K562 (cell line): ENCODE data around the gene PSMC4. TPM values are rescaled to one million over a fixed set of nuclear protein-coding genes. Genes with fewer than 3 reads are reported as not detected.

ENCODE experiments used
- ATAC-seq: fragments of 200-7000 bp; cut with Tn5 transposase; 3 replicates; pipeline ENCODE4 v1.9.1; 2020; ENCODE audit warnings: moderate library complexity
- BruUV-seq: library from RNA; stranded (reverse); fragments of 400-500 nt; replicated peaks from 2 replicates; lab custom pipeline; 2021; lab: Mats Ljungman, UMichigan
- CTCF ChIA-PET: fragments of 300-600 bp; formaldehyde crosslinking; extraction: SDS; loops from one replicate; lab custom pipeline; 2021; ENCODE audit warnings: low intra/inter-chr PET ratio; lab: Yijun Ruan, JAX
- POLR2A ChIA-PET: fragments of 300-600, 350-650 bp; sonication (Branson Sonifier 250); formaldehyde crosslinking; extraction: SDS; loops from one replicate; lab custom pipeline; 2021; ENCODE audit warnings: antibody characterized with exemption, inconsistent platforms; lab: Yijun Ruan, JAX
- DNase-seq, 4 experiments: peaks; one replicate each; pipeline versions ENCODE4 v3.0.0 to v3.0.0-alpha.2; 2011 to 2018; ENCODE audit warnings: low spot score in 3 of 4, mixed read lengths in 3 of 4; ENCODE audit errors: extremely low read depth in 1 of 4
- FAIRE-seq: peaks from 2 replicates; lab custom pipeline; 2011; peaks lifted over from hg19 to GRCh38; lab: Jason Lieb, UNC
- H2AFZ ChIP-seq: 2 replicates; pipeline ENCODE4 v1.6.0; 2011; ENCODE audit warnings: low read depth, low read length, control low read depth, inconsistent platforms
- H3K27ac ChIP-seq: fragments of 200-600 bp; 3 replicates; pipeline ENCODE4 v1.8.0; 2011; ENCODE audit warnings: low read depth, mild to moderate bottlenecking, control low read depth, inconsistent platforms, low read length, moderate library complexity, mixed read lengths; ENCODE audit errors: extremely low read depth
- H3K27me3 ChIP-seq, 2 experiments: fragments of 300-600 bp in 1 of 2; 2 replicates in 1 of 2; 3 replicates in 1 of 2; pipeline versions ENCODE4 v1.6.0 to v1.8.0; 2011; ENCODE audit warnings: inconsistent platforms in 2 of 2, low read length in 2 of 2, mild to moderate bottlenecking in 1 of 2, mixed read lengths in 1 of 2, moderate library complexity in 1 of 2; ENCODE audit not compliant: control insufficient read depth in 2 of 2, insufficient read depth in 2 of 2
- H3K36me3 ChIP-seq: fragments of 300-600 bp; 3 replicates; pipeline ENCODE4 v1.8.0; 2011; ENCODE audit warnings: mild to moderate bottlenecking, low read length, inconsistent platforms; ENCODE audit not compliant: control insufficient read depth, insufficient read depth
- H3K4me1 ChIP-seq, 2 experiments: fragments of 200-600 bp in 1 of 2; replicated peaks in 1 of 2; 2 replicates in 1 of 2; 3 replicates in 1 of 2; pipeline versions ENCODE4 v1.5.1 to v1.8.0; 2011; ENCODE audit warnings: inconsistent platforms in 2 of 2, low read length in 2 of 2, mild to moderate bottlenecking in 1 of 2, mixed read lengths in 1 of 2, moderate library complexity in 1 of 2; ENCODE audit not compliant: control insufficient read depth in 2 of 2, insufficient read depth in 2 of 2
- H3K4me2 ChIP-seq: 2 replicates; pipeline ENCODE4 v1.6.1; 2011; ENCODE audit warnings: low read length, control low read depth, inconsistent platforms, mixed read lengths; ENCODE audit not compliant: insufficient read depth
- H3K4me3 ChIP-seq: fragments of 200-600 bp; sonication (generic), shearing (Covaris generic); 2 replicates; pipeline ENCODE4 v1.5.1; 2016; ENCODE audit warnings: control low read depth, inconsistent platforms
- H3K79me2 ChIP-seq: fragments of 200-600 bp; 3 replicates; pipeline ENCODE4 v1.8.0; 2011; ENCODE audit warnings: low read length, inconsistent platforms; ENCODE audit not compliant: control insufficient read depth, insufficient read depth
- H3K9ac ChIP-seq, 2 experiments: 2 replicates each; pipeline versions ENCODE4 v1.6.0 to v1.6.1; 2011; ENCODE audit warnings: low read depth in 2 of 2, low read length in 2 of 2, control low read depth in 1 of 2, inconsistent platforms in 1 of 2, mild to moderate bottlenecking in 1 of 2, mixed read lengths in 1 of 2; ENCODE audit not compliant: insufficient read depth in 1 of 2
- H3K9me1 ChIP-seq: one replicate; pipeline ENCODE4 v1.6.0; 2011; ENCODE audit warnings: inconsistent platforms, mild to moderate bottlenecking, low read length, moderate library complexity; ENCODE audit not compliant: control insufficient read depth, insufficient read depth
- H3K9me3 ChIP-seq: replicated peaks from 2 replicates; pipeline ENCODE4 v1.5.1; 2011; ENCODE audit warnings: low read depth, low read length, inconsistent platforms; ENCODE audit not compliant: control insufficient read depth, insufficient read depth
- H4K20me1 ChIP-seq: replicated peaks from 2 replicates; pipeline ENCODE4 v1.6.1; 2011; ENCODE audit warnings: low read length, inconsistent platforms, mixed read lengths; ENCODE audit not compliant: control insufficient read depth, insufficient read depth
- CEBPG ChIP-seq, 3 experiments: fragments of 200-800 bp in 1 of 3; sonication (Bioruptor generic) in 1 of 3; sonication (generic) in 1 of 3; formaldehyde crosslinking in 1 of 3; IDR thresholded peaks in 2 of 3; conservative IDR thresholded peaks in 1 of 3; 2 replicates each; pipeline versions ENCODE4 v1.6.1 to v1.8.0; 2016 to 2022; ENCODE audit warnings: missing compliant biosample characterization in 2 of 3, missing genetic modification characterization in 2 of 3, mild to moderate bottlenecking in 1 of 3, missing genetic modification reagents in 1 of 3
- MEIS2 ChIP-seq: fragments of 450-650 bp; IDR thresholded peaks from 2 replicates; pipeline ENCODE4 v1.6.1; 2014; ENCODE audit warnings: mild to moderate bottlenecking; ENCODE audit not compliant: partially characterized antibody
- MXI1 ChIP-seq: IDR thresholded peaks from 2 replicates; pipeline ENCODE4 v1.6.1; 2011; ENCODE audit warnings: low read depth, mild to moderate bottlenecking, improper control_type of control experiment, low read length
- TRIM24 ChIP-seq, 2 experiments: fragments of 450-650 bp; IDR thresholded peaks; 2 replicates each; pipeline ENCODE4 v1.6.1; 2016
- ZNF75A ChIP-seq: fragments of 450-650 bp; formaldehyde crosslinking; IDR thresholded peaks from 2 replicates; pipeline ENCODE4 v1.4.0; 2020; ENCODE audit warnings: mild to moderate bottlenecking
- WGBS: fragments of 100-300 bp; shearing (Covaris generic); methylation state at CpG from one replicate; pipeline ENCODE4 v1.1.6; 2016; ENCODE audit warnings: low coverage, mixed read lengths; ENCODE audit not compliant: insufficient coverage; ENCODE audit errors: missing lambda C conversion rate; 5-methylcytosine and 5-hydroxymethylcytosine counted together
- in situ Hi-C: fragments of 300-500 bp; cut with MboI; formaldehyde crosslinking; loops from 4 replicates; pipeline ENCODE4 v1.15.0; 2018; ENCODE audit warnings: inconsistent platforms, mixed read lengths
- intact Hi-C: fragments of 100-400 bp; cut with micrococcal nuclease; formaldehyde crosslinking; loops from 2 replicates; pipeline ENCODE4 v1.14.2; 2022
- polyA plus RNA-seq, 8 experiments: library from polyadenylated mRNA; depleted of rRNA in 4 of 8; stranded (reverse) in 5 of 8; unstranded in 3 of 8; fragments of >200 nt; fragmentation: Nextera tagmentation in 2 of 8; fragmentation: Illumina TruSeq in 1 of 8; extraction: Ambion mirVana in 2 of 8; extraction: Trizol in 1 of 8; gene quantifications; 2 replicates each; pipeline versions ENCODE4 v1.2.1 to v1.2.3, GENCODE V29; 2011 to 2014; ENCODE audit warnings: inconsistent platforms in 1 of 8, missing spikeins in 1 of 8
- total RNA-seq, 7 experiments: library from RNA; depleted of rRNA in 6 of 7; stranded (reverse); fragments of >200 nt in 6 of 7; fragmentation: Illumina TruSeq in 2 of 7; extraction: Trizol in 2 of 7; gene quantifications; 2 replicates each; pipeline versions ENCODE4 v1.2.1 to v1.2.3, GENCODE V29; 2011 to 2021; ENCODE audit warnings: low replicate concordance in 1 of 7
- TF ChIP-seq, protein P1 (sequence below), 2 experiments: fragments of 450-650 bp in 1 of 2; sonication (generic) in 1 of 2; formaldehyde crosslinking; conservative IDR thresholded peaks; 2 replicates each; pipeline versions ENCODE4 v1.4.0 to v1.8.1; 2020 to 2022; ENCODE audit warnings: mild to moderate bottlenecking in 1 of 2, missing genetic modification reagents in 1 of 2
- TF ChIP-seq, protein P2 (sequence below): fragments of 450-650 bp; formaldehyde crosslinking; IDR thresholded peaks from 2 replicates; pipeline ENCODE4 v1.4.0; 2022; ENCODE audit warnings: missing genetic modification characterization

PSMC4 gene
- total and polyA plus RNA-seq, 9 of the 15 experiments (the other 6 are each of a cell fraction or from before 2014, with no cell fraction given) = 45.9 to 475 (median 142) TPM

DNA sequence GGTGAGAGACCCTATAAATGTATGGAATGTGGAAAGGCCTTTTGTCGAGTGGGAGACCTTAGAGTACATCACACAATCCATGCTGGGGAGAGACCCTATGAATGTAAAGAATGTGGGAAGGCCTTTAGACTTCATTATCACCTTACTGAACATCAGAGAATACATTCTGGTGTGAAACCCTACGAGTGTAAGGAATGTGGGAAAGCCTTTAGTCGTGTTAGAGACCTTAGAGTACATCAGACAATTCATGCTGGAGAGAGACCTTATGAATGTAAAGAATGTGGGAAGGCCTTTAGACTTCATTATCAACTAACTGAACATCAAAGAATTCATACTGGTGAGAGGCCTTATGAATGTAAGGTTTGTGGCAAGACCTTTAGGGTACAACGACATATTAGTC, 43.0 kb downstream of the PSMC4 start:
- ChIA-PET CTCF (no interaction called here), POLR2A (no interaction called here)
- FAIRE-seq (no peak), ATAC-seq (no peak), DNase-seq (no peak)
- Histone ChIP-seq H3K4me1 (no peaks in the 10 kb centered on the region), H3K4me2 (no peak overlapping the region), H3K9me3 (peaks cover 26% of the 10 kb centered on the region), H4K20me1 (no peaks in the 10 kb centered on the region), H2AFZ (no peak overlapping the region), H3K27me3 (no peaks in the 10 kb centered on the region), H3K9me1 (no peaks in the 10 kb centered on the region), H3K27ac (no peak overlapping the region), H3K9ac (no peak overlapping the region), H3K36me3 (peaks cover 12% of the 10 kb centered on the region), H3K79me2 (no peaks in the 10 kb centered on the region), H3K4me3 (no peak overlapping the region)
- in situ Hi-C loops = no loop called here
- intact Hi-C loops = no loop called here
- no TSS peak for BruUV-seq
- no peak for TF ChIP-seq MEIS2
- TF ChIP-seq MXI1 = no peak
- TF ChIP-seq ZNF75A (CRISPR knock-in tag) = 0 out of 2 replicates have a peak, but pooled peaks have one; percentile 63
- WGBS = 50% methylated on average over 4 of the region's 4 CpGs

DNA sequence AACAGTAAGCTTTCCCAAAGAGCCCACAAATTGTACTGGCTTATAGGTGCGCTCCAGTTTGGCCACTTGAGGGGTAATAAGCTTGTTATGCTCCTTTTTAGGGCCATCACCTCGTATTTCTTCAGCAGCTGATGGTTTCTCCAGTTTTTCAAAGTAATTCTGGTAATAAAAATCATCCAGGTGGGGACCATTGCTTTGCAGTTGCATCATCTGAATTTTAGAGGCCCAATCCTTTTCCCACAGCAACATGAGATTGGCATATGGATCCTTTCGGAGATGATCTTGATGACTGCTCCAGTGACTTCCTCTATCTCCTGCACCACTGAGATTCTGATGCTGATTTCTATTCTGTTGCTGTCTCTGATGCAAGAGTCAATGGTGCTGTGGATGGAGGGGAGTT, 53.0 kb downstream of the PSMC4 start:
- BruUV-seq = no TSS peak
- WGBS = 5% methylated on average over 3 of the region's 3 CpGs
- no peaks in the 10 kb centered on the region for H3K4me1 ChIP-seq
- ATAC-seq (no peak), DNase-seq (no peak), FAIRE-seq (no peak)
- intact Hi-C loops (no loop called here), in situ Hi-C loops (no loop called here)
- H3K4me3 ChIP-seq = no peak overlapping the region
- H3K79me2 ChIP-seq = no peaks in the 10 kb centered on the region
- CTCF ChIA-PET = no interaction called here
- H3K9me1 ChIP-seq = no peaks in the 10 kb centered on the region
- POLR2A ChIA-PET = no interaction called here
- peaks cover 9% of the 10 kb centered on the region for H3K9me3 ChIP-seq
- no peak overlapping the region for H3K9ac ChIP-seq
- H4K20me1 ChIP-seq = no peaks in the 10 kb centered on the region
- no peak overlapping the region for H3K4me2 ChIP-seq
- H3K36me3 ChIP-seq = no peaks in the 10 kb centered on the region
- no peak overlapping the region for H2AFZ ChIP-seq
- H3K27ac ChIP-seq = no peak overlapping the region
- TF ChIP-seq, protein P1, sequence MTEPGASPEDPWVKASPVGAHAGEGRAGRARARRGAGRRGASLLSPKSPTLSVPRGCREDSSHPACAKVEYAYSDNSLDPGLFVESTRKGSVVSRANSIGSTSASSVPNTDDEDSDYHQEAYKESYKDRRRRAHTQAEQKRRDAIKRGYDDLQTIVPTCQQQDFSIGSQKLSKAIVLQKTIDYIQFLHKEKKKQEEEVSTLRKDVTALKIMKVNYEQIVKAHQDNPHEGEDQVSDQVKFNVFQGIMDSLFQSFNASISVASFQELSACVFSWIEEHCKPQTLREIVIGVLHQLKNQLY (CRISPR knock-in tag; conservative IDR thresholded peaks at IDR 0.05) = no peak
- TF ChIP-seq ZNF75A (CRISPR knock-in tag) (peak; percentile 84; the same call in 1 of the 2 replicates), CEBPG (CRISPR knock-in tag; IDR thresholded peaks at IDR 0.05) (peak; percentile 55; the same call in 1 of the 2 replicates), CEBPG (tag; conservative IDR thresholded peaks at IDR 0.05 in 1 of 2, IDR thresholded peaks at IDR 0.05 in 1 of 2) (peak in 1 of 2 experiments; percentile 78; a peak in 1 of 4 replicates), TRIM24 (IDR thresholded peaks at IDR 0.05) (peak; percentile 57 to 76; a peak in 3 of 4 replicates)
- TF ChIP-seq, protein P2, sequence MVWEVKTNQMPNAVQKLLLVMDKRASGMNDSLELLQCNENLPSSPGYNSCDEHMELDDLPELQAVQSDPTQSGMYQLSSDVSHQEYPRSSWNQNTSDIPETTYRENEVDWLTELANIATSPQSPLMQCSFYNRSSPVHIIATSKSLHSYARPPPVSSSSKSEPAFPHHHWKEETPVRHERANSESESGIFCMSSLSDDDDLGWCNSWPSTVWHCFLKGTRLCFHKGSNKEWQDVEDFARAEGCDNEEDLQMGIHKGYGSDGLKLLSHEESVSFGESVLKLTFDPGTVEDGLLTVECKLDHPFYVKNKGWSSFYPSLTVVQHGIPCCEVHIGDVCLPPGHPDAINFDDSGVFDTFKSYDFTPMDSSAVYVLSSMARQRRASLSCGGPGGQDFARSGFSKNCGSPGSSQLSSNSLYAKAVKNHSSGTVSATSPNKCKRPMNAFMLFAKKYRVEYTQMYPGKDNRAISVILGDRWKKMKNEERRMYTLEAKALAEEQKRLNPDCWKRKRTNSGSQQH (CRISPR knock-in tag) = no peak
- no peaks in the 10 kb centered on the region for H3K27me3 ChIP-seq
